Keratinocyte (primary cell): ENCODE measurements around the gene EIF5B.

Experiments
- EZH2 ChIP-seq: IDR thresholded peaks from one replicate; pipeline ENCODE4 v1.6.1; 2012; ENCODE audit warnings: inconsistent platforms, mild to moderate bottlenecking, low read length, moderate library complexity
- TF ChIP-seq, protein P1 (sequence below), 3 experiments: IDR thresholded peaks in 1 of 3; conservative IDR thresholded peaks in 1 of 3; optimal IDR thresholded peaks in 1 of 3; 2 replicates in 2 of 3; 3 replicates in 1 of 3; pipeline versions ENCODE3 to v1.5.1; 2011; ENCODE audit warnings: low read length in 3 of 3, mild to moderate bottlenecking in 3 of 3, moderate library complexity in 2 of 3, control low read depth in 1 of 3, inconsistent platforms in 1 of 3; ENCODE audit not compliant: insufficient read depth in 2 of 3; ENCODE audit errors: extremely low read depth in 1 of 3

DNA sequence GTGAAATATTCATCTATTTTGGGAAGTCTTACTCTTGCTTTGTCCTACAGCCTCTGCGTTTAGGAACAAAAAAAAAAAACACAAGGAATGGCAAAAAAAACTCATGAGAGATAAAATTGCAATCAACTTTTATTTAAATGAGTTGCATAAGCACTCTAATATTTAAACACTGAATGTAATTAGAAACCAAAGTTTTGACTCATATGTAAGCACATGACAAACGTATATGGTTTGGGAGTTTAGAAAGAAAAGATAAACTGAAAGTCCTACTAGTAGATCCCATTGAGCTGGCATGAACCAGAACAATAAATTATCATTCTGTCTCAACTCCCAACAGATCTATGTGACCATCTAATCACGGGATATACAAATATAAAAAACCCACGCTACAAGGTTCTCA is 107.9 kb downstream of the EIF5B start:
- TF ChIP-seq, protein P1, sequence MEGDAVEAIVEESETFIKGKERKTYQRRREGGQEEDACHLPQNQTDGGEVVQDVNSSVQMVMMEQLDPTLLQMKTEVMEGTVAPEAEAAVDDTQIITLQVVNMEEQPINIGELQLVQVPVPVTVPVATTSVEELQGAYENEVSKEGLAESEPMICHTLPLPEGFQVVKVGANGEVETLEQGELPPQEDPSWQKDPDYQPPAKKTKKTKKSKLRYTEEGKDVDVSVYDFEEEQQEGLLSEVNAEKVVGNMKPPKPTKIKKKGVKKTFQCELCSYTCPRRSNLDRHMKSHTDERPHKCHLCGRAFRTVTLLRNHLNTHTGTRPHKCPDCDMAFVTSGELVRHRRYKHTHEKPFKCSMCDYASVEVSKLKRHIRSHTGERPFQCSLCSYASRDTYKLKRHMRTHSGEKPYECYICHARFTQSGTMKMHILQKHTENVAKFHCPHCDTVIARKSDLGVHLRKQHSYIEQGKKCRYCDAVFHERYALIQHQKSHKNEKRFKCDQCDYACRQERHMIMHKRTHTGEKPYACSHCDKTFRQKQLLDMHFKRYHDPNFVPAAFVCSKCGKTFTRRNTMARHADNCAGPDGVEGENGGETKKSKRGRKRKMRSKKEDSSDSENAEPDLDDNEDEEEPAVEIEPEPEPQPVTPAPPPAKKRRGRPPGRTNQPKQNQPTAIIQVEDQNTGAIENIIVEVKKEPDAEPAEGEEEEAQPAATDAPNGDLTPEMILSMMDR (optimal IDR thresholded peaks at IDR 0.05 in 1 of 3, IDR thresholded peaks at IDR 0.05 in 1 of 3, conservative IDR thresholded peaks at IDR 0.05 in 1 of 3; ENCODE audit: extremely low read depth in 1 of 3, insufficient read depth in 2 of 3, low read length in 3 of 3) = no peak
- no peak for TF ChIP-seq EZH2
